ENCODE measurements around the gene TMEM94.
"Not testable (repeated sequence)": the region's sequence is repeated elsewhere in the genome, so short reads cannot be mapped to it uniquely, and the experiment has no call there.

Gene TMEM94

DNA sequence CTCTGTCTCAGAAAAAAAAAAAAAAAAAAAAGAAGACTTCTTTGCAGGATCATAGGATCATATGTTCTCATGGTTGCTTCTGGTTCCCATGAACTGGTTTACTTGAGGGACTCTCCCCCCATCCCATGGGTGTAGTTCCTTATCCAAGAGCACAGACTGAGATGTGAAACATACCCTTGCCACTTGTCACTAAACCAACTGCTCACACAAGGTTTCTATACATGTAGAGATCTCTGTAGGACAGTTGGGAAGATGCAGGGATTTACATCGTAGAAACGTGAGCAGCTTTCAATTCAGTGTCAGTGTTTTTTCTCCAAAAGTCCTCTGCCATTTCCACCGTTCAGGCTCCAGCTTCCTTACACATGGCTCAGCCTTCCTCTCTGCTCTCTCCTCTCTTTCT, 11.1 kb upstream of the TMEM94 start:
- no peak for DNase-seq (ENCODE audit: low read depth in 4 of 4, low spot score in 1 of 4)

DNA sequence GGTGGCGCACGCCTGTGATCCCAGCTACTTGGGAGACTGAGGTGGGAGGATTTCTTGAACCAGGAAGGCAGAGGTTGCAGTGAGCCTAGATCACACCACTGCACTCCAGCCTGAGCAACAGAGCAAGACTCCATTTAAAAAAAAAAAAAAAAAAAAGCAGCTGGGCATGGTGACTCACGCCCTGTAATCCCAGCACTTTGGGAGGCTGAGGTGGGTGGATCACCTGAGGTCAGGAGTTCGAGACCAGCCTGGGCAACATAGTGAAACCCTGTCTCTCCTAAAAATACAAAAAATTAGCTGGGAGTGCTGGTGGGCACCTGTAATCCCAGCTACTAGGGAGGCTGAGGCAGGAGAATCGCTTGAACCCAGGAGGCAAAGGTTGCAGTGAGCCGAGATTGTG, 10.5 kb upstream of the TMEM94 start:
- not testable (repeated sequence) for DNase-seq (ENCODE audit: low read depth in 4 of 4, low spot score in 1 of 4)

DNA sequence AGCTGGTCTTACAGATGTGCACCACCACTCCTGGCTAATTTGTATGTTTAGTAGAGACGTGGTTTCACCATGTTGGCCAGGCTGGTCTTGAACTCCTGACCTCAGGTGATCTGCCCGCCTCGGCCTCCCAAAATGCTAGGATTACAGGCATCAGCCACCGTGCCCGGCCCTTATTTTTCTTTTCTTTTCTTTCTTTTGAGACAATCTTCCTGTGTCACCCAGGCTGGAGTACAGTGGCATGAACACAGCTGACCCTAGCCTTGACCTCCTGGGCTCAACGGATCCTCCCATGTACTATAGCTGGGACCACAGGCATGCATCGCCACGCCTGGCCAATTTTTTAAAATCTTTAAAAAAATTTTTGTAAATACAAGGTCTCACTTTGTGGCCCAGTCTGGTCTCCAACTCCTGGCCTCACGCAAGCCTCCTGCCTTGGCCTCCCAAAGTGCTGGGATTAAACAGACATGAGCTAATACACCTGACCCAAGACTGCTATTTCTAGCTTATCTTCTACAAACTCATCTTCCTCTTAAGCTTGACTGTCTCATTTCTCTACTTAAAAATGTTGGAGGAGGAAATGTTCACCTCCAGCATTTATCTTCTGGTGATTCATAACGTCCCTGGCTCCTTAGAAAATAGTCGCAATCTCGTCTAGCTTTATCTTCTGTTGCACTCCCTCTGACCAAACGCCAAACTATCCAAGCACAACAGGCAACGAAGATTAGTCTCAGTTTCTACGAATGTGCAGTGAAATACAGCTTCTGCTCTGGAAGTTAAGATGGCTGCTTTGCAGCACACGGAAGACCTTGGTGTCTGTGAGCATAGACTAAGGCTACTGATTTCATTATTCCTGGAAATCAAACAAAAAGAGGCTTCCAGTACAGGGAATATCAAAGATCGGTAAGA, 8.2 kb upstream of the TMEM94 start:
- no peak for DNase-seq (ENCODE audit: low read depth in 4 of 4, low spot score in 1 of 4)

DNA sequence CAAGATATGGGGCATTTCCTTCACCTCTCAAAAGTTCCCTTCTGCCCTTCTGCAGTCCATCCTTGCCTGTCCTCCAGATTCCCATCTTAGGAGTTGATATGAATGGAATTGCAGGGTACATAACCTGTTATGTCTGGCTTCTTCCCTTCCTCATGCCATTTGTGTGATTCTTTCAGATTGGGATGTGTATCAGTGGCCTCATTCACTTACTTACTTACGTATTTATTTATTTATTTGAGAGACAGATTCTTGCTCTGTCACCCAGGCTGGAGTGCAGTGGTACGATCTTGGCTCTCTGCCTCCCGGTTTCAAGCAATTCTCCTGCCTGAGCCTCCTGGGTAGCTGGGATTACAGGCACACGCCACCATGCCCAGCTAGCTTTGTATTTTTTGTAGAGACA, 6.2 kb upstream of the TMEM94 start:
- no peak for DNase-seq (ENCODE audit: low read depth in 4 of 4, low spot score in 1 of 4)

DNA sequence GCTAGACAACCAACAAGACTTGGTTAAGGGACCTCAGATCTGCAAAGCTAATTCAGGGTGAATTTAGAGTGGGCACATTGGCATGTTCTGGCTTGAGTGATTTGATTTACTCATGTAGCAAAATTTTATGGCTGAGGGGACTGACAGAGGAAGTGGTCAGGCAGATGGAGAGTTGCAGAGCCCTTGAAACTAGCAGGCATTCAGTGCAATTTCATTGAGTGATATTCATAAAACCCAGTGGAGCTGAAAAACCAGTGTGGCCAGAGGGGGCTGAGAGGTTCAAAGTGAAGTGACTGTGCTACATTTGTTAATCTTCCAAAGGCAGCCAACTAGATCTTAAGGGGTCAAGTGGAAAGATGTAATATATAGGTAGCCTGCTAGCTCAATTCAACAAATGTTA, 2.2 kb upstream of the TMEM94 start:
- DNase-seq (ENCODE audit: low read depth in 4 of 4, low spot score in 1 of 4): no peak

DNA sequence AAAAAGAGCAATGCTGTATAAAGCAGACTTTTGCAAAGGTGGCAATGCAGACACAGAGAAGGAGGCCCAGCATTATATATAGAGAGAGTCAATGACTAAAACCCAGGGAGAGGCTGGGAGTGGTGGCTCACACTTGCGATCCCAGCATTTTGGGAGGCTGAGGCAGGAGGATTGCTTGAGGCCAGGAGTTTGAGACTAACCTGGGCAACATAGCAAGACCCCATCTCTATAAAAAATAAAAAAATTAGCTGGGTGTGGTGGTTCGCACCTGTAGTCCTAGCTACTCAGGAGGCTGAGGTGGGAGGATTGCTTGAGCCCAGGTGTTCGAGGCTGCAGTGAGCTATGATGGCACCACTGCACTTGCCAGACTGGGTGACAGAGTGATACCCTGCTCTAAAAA, 1.8 kb upstream of the TMEM94 start:
- DNase-seq (ENCODE audit: low read depth in 4 of 4, low spot score in 1 of 4): not testable (repeated sequence)

DNA sequence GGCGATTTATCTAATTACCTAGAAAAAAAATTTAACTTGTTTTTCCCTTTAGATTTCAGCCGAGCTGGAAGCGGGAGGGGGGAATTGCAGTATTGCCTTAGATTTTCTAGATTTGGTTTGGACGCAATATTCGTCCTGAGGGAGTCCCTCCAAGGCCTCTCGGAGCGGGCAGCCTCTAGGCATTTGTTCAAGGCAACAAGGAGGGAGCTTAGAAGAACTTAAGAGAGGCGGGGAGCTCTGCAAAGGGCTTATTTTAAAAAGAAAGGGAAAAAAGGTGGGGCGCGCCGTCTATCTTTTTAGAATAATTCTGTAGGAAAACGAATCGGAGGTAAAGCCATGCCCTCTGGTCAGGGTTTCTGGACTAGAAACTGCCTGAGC, 407 bp upstream of the TMEM94 start:
- DNase-seq (ENCODE audit: low read depth in 4 of 4, low spot score in 1 of 4): no peak

DNA sequence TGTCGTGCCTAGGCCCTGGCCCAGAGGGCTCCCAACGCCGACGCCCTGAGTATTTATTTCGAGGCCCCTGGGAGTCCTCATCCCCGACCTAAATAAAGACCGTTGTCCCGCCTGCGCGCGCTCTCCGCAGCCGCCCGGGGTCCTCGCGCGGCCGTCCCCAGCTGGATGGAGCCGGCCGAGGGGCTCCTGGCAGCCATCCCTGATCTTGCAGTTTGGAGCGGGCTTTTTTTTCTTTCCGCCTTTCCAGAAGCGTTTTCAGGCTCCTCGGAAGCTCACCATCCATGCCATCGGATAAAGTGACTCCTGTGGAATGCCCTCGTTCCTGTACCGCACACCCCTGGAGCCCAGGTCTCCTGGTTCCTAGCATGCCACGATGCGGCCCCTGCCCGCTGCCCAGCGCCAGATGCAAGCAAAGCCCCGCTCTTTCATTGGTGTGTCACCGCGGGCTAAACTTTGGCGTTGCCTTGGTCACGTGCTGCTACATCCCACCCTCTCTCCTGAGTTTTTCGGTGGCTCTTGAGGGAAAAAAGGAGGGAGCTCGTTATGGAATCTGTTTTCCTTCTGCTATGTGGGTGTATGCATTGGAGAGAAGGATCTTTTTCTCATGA, 716 bp downstream of the TMEM94 start:
- DNase-seq (ENCODE audit: low read depth in 4 of 4, low spot score in 1 of 4): peak in 1 of 4 experiments; percentile 4

DNA sequence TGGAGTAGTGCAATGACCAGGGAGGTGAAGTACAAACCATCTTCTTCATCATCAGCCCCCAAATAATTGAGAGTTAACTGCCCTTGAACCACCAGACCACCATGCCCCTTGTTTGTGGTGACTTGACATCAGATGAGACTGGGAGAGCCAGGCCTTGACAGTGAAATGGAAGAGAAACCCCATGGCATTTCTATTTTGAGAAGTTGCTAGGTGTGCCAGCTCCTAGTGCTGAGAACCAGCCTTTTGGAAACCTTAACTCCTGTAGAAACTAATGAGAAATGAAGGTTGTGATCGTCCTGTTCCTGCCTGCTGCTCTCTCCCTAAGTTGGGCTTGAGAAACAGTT, 2.8 kb downstream of the TMEM94 start:
- DNase-seq (ENCODE audit: low read depth in 4 of 4, low spot score in 1 of 4): no peak

DNA sequence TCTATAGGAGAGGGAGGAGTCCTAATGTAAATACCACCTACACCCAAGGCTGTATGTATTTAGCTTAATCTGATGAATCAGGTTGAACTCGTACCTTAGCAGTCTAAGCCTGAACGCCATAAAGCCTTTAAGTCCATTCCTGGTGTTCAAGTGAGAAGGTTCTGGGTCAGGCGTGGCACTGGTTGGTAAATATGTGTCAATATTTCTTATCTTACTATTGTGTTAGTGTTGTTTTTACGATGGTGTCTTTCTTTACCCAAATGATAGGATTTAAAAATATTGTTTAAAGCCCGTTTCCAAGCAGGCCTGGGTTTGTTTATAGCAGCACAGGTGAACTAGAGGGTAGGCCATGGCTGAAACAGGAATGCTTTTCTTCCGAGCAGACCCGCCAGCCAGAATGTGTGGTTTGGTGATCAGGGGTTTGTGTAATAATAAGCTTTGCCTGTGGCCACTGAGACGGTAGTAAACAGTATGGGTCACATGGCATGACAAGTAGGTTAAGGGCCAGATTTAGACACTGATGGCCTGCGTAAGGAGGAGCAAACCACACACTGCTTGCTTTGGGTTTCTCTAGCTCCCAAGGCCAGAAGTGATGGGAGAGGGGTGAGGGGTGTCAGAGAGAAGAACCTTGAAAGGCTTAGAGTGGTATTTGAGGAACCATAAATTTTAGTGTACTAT, 3.3 kb downstream of the TMEM94 start:
- no peak for DNase-seq (ENCODE audit: low read depth in 4 of 4, low spot score in 1 of 4)

DNA sequence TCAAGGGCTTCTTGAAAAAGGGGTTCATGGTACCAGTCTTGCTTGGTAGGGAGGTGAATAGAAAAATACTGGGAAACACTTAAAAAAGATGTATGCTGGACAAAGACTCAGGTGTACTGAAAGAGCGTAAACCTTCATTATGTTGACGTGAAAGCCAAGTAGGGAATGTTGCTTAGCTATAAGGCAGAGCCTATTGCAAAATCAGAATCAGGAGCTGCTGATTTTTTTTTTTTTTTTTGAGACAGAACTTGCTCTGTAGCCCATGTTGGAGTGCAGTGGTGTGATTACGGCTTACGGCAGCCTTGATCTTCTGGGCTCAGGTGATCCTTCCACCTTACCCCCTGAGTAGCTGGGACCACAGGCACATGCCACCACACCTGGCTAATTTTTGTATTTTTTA, 3.9 kb downstream of the TMEM94 start:
- no peak for DNase-seq (ENCODE audit: low read depth in 4 of 4, low spot score in 1 of 4)

DNA sequence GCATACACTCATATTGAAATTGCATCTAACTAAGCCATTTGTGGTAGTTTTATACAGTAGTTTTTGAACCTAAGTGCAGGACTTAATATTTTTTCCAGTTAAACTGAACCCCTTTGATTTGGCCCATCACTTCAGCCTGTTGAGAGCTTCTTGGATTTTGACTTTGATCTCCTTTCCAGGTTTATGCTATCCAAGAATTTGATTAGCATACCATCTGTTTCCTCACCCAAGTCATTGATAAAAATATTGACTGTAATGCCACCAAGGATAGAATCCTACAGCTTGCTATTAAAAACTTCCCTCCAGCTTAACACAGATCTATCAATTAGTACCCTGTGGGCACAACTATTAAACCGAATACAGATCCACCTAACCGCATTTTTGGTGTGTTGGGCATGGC, 7.2 kb downstream of the TMEM94 start:
- DNase-seq (ENCODE audit: low read depth in 4 of 4, low spot score in 1 of 4): no peak

DNA sequence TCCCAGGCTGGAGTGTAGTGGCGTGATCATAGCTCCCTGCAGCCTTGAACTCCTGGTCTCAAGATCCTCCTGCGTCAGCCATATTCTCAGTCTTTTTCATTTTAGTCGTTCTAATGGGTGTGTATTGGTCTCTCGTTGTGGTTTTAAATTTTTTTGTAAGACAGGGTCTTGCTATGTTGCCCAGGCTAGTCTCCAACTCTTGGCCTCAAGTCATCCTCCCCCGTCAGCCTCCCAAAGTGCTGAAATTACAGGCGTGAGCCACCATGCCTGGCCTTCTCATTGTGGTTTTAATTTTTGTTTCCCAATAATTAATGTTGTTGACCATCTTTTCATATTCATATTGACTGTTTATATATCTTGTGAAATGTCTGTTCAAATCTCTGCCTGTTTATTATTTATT, 8.6 kb downstream of the TMEM94 start:
- no peak for DNase-seq (ENCODE audit: low read depth in 4 of 4, low spot score in 1 of 4)

DNA sequence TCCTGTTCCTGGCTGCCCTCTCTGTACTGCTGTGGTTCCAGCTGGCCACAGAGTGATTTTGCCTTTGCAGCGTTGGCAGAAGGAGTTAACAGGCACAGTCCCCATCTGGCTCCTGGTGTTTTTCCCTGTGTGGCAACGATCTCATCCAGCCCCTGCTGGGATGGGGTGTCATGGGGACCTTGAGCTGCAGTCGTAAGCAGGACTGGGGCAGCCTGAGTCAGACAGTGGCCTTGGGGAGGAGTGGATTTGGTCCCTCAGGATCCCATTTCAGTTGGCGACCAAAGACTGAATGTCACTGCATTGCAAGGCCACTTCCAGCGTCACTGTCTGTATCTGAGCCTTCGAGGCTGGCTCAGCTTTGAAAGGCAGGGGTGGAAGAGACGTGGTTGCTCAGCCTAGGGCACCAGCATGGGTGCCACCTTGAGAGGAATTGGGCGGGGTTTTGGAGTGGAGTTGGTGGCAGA, 11.9 kb downstream of the TMEM94 start:
- no peak for DNase-seq (ENCODE audit: low read depth in 4 of 4, low spot score in 1 of 4)

DNA sequence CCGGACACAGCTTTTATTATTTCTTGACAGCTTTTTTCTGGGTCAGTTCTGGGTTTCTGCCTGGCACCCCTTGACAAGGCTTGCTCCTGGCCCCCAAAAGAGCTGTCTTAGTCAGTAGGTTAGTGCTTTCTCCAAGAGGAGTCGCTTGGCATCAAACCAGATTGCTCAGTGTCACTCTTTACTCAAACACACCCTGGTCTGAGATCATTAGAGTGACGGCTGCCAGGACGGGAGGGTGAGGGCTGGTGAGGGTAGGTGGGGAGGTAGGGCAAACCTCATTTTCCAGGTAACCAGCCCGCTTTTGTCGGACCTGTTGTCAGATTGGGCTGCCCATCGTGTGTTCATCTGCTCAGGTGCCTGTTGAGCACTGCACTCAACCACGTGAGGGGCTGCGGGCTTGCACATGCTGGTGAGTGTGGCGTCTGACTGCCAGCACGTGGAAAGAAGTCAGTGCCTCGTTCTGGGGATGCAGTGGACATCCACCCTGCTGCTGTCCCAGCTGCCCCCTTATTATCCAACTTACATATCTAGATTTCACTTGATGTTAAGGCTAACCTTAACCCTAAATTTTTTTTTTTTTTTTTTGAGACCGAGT, 12.4 kb downstream of the TMEM94 start:
- DNase-seq (ENCODE audit: low read depth in 4 of 4, low spot score in 1 of 4): no peak

DNA sequence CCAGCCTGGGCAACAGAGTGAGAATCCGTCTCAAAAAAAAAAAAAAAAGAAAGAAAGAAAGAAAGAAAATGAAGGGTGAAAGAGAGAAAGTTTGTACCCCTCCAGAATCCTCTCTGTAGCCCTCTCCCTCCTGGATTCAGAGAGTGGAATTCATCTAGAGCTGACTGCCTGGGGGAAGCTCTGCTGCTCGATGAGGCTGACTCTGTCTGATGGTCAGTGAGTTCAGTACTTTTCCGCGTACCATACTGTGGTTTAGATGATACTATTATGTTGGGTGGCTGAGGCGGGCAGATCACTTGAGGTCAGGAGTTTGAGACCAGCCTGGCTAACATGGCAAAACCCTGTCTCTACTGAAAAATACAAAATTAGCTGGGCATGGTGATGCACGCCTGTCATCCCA, 14.8 kb downstream of the TMEM94 start:
- DNase-seq (ENCODE audit: low read depth in 4 of 4, low spot score in 1 of 4): no peak

DNA sequence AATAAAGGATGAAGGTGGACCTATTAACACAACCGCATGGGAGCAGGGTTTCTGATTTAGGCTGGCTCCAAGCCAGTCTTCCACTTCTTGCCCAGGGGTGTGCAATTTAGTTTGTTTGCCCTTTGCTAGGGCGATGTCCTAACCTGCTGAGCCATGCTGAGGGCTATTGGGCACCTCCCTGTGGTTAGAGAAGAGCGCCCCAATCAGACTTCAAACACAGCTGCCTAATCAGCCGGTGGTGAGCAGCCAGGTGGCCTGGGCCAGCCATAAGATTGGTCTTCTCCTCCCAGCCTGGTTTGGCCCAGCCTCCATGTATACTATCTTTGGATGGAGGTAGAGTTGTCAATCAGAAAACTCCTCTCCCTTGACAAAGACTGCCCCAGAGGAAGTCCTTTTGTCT, 15.7 kb downstream of the TMEM94 start:
- DNase-seq (ENCODE audit: low read depth in 4 of 4, low spot score in 1 of 4): no peak

DNA sequence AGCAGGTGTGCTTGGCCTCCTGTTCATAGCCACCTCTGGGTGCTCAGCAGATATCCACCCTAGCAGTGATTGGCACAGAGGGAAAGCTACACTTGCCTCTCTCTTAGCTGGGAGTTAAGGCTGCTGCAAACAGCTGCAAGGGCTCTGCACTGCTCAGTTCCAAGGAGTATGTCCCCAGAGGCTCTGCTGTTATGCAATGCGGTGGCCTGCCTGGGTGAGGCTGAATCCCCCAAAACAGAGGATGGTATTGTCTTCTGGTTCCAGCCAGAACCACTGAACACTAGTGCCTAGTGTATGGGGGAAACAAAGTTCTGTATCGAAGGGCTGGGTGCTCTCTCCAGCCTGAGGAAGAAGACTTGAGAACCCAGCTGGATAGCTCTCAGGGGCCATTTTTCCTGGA, 16.8 kb downstream of the TMEM94 start:
- DNase-seq (ENCODE audit: low read depth in 4 of 4, low spot score in 1 of 4): no peak

DNA sequence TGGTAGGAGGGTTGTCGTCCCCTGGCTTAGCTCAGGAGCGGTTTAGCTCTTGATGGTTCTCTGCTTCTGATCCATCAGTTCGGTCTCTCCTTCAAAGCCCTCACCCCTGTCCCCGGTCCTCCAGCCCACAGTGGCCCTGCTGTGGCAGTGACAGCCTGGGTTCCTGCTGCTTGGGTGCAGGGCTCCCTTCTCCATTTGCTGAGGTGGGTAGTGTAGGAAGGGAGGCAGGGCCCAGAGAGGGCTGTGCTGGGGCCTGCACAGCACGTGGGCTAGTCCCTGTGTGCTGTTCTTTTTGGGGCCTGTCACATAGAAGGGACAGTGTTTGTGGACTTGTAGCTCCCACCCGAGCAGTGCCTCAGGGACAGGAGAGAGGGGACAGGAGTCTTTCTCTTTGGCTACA, 18.3 kb downstream of the TMEM94 start:
- DNase-seq (ENCODE audit: low read depth in 4 of 4, low spot score in 1 of 4): no peak

DNA sequence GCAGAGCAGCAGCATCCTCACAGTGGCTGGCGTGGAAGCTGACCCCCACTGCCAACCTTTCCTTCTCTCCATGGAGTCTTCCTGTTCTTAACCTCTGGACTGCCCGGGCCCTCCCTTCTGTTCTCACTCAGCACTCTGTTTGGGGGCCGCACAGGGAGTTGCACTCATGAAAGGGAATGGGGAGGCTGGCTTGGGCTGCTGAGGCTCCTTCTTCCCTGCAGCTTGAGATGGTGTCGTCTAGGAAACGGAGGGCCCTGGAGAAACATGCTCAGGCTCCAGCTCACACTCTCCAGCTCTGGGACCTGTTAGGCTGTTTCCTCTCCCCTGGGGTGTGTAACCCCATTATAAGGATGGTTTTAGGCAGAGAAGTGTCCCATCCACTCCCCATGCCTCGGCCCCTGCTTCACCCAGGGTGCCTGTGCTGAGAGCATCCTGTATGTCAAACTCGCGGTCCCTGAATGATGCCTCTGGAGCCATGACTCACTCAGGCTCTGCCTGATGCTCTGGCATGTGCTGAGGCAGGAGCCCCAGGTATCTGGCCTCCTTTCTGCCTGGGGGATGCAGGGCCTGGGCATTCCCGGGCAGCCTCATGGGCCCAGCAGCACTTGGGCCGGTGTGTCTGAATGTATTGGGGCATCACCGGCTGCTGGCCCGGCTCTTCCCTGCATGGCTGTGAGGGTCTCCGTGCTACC, 18.9 kb downstream of the TMEM94 start:
- no peak for DNase-seq (ENCODE audit: low read depth in 4 of 4, low spot score in 1 of 4)

DNA sequence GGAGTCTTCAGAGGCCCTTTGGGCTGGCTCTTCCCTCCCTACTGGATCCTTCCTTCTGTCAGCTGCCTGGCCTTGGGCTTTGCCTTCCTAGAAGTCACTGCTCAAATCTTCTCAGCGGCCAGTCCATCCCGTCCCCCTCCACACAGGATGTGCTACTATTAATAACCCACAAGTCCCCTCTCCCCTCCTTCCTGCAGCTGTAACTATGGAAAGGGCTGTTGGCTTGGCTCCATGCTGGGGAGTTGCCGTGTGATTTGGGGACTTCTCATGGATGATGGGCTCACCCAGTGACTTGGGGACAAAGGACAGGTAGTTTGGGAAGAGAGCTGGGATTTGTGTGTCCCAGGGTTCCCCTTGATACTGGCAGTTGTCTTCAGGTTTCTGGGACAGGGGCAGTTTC, 19.4 kb downstream of the TMEM94 start:
- DNase-seq (ENCODE audit: low read depth in 4 of 4, low spot score in 1 of 4): no peak

Measured in stimulated activated CD4-positive, alpha-beta T cell treated with anti-CD3 and anti-CD28 coated beads, Interleukin-1b, Interleukin-23, amount 100 ng/mL, for 24 hours (primary cell).